GM12872 (cell line): Measurements from ENCODE around the gene SLC22A7.

Source experiments
- TF ChIP-seq, protein P1 (sequence below): IDR thresholded peaks from 3 replicates; pipeline ENCODE4 v1.5.1; 2011; ENCODE audit warnings: low read depth, mild to moderate bottlenecking, low read length, moderate library complexity; ENCODE audit not compliant: insufficient read depth

Gene SLC22A7

GRCh38 chr6:43275801-43276576 is 22.1 kb upstream of the SLC22A7 start:
- TF ChIP-seq, protein P1, sequence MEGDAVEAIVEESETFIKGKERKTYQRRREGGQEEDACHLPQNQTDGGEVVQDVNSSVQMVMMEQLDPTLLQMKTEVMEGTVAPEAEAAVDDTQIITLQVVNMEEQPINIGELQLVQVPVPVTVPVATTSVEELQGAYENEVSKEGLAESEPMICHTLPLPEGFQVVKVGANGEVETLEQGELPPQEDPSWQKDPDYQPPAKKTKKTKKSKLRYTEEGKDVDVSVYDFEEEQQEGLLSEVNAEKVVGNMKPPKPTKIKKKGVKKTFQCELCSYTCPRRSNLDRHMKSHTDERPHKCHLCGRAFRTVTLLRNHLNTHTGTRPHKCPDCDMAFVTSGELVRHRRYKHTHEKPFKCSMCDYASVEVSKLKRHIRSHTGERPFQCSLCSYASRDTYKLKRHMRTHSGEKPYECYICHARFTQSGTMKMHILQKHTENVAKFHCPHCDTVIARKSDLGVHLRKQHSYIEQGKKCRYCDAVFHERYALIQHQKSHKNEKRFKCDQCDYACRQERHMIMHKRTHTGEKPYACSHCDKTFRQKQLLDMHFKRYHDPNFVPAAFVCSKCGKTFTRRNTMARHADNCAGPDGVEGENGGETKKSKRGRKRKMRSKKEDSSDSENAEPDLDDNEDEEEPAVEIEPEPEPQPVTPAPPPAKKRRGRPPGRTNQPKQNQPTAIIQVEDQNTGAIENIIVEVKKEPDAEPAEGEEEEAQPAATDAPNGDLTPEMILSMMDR: no peak

GRCh38 chr6:43276577-43277305 is 21.3 kb upstream of the SLC22A7 start:
- TF ChIP-seq, protein P1: no peak

DNA sequence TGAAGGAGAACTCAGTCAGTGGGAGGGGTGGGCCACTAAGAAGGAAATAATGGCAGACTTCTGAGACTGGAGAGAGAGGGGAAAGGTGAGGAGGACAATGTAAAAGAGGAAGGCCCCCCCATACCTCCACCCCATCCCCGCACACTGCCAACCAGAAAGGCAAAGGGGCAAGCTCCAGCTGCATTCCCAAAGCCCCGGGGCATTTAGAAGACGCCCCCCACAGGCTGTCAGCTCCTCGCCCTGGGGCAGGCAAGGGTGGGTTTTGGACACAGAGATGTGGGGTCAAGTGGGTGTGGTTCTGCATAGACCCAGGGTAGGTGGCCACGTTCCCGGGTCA is 20.8 kb upstream of the SLC22A7 start:
- TF ChIP-seq, protein P1: no peak

GRCh38 chr6:43277643-43278523 is 20.2 kb upstream of the SLC22A7 start:
- TF ChIP-seq, protein P1: no peak

- TF ChIP-seq, protein P1: no peak
These were observed 19.5 kb upstream of the SLC22A7 start for GRCh38 chr6:43278524-43279078.

- TF ChIP-seq, protein P1: no peak
These were observed 17.8 kb upstream of the SLC22A7 start for GRCh38 chr6:43280234-43280633.

DNA sequence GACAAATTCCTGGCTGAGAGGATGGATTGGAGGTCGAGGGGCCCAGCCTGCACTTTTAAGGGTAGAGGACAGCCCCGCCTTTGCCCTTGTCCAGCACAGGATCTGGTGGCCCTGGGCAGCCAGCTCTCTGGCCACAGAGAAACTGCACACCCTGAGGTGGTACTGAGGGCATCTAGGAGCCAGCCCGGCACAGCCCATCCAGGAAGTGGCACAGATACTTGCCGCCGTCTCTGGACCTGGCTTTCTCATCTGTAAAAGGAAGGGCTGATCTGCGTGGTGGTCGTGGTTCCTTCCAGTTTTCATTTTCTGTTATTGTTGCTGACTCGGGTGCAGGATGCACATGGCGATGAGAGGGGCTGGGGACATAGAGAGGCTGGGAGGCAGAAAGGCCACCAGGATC is 16.0 kb upstream of the SLC22A7 start:
- TF ChIP-seq, protein P1: no peak
